HCT116 (cell line): ENCODE measurements around the gene KMO. TPM values are rescaled to one million over a fixed set of nuclear protein-coding genes. Genes with fewer than 3 reads are reported as not detected.
A peak's percentile ranks its signal among the peaks of the same experiment; 100 is the strongest.

Experiments used
- ATAC-seq: fragments of 200-7000 bp; cut with Tn5 transposase; 2 replicates; pipeline ENCODE4 v1.9.1; 2020; ENCODE audit warnings: mild to moderate bottlenecking, moderate library complexity
- BruUV-seq: library from RNA; stranded (reverse); fragments of 400-500 nt; replicated peaks from 2 replicates; lab custom pipeline; 2021; lab: Mats Ljungman, UMichigan
- CTCF ChIA-PET: fragments of 300-600 bp; sonication (Branson Sonifier 250); formaldehyde crosslinking; loops from one replicate; lab custom pipeline; 2021; ENCODE audit warnings: antibody characterized with exemption; lab: Charles Lee
- POLR2A ChIA-PET: fragments of 300-600, 350-600 bp; sonication (Branson Sonifier 250); formaldehyde crosslinking; loops from one replicate; lab custom pipeline; 2021; ENCODE audit warnings: antibody characterized with exemption; lab: Charles Lee
- RAD21 ChIA-PET, 2 experiments: fragments of 300-600 bp; sonication (Branson Sonifier 250); formaldehyde crosslinking; loops; one replicate each; lab custom pipeline; 2023; ENCODE audit warnings: low total read pairs in 2 of 2; ENCODE audit not compliant: uncharacterized antibody in 2 of 2, unreplicated experiment in 2 of 2, low non-redundant PET in 1 of 2; lab: Charles Lee
- DNase-seq: peaks from one replicate; pipeline ENCODE4 v3.0.0-alpha.2; 2010; ENCODE audit warnings: low read depth, low spot score
- H2AFZ ChIP-seq: fragments of 200-600 bp; shearing (Covaris generic), sonication (generic); 2 replicates; pipeline ENCODE4 v1.6.1; 2017; ENCODE audit warnings: low read depth, mixed run types, mixed read lengths, antibody characterized with exemption, low read length; ENCODE audit not compliant: poor library complexity, severe bottlenecking
- H3K27ac ChIP-seq: 2 replicates; pipeline ENCODE4 v1.5.1; 2012; ENCODE audit warnings: low read depth, low read length
- H3K27me3 ChIP-seq: fragments of 200-600 bp; sonication (generic); 2 replicates; pipeline ENCODE4 v1.6.1; 2016; ENCODE audit warnings: mixed run types, low read length, mixed read lengths; ENCODE audit not compliant: insufficient read depth
- H3K36me3 ChIP-seq, 2 experiments: fragments of 200-500 bp in 1 of 2; fragments of 200-600 bp in 1 of 2; sonication (Bioruptor generic) in 1 of 2; sonication (generic) in 1 of 2; 2 replicates each; pipeline versions ENCODE4 v1.5.1 to v1.6.1; 2014 to 2016; ENCODE audit warnings: low read length in 2 of 2, inconsistent platforms in 1 of 2, mixed read lengths in 1 of 2, mixed run types in 1 of 2; ENCODE audit not compliant: insufficient read depth in 2 of 2, control insufficient read depth in 1 of 2
- H3K4me1 ChIP-seq, 2 experiments: fragments of 200-600 bp in 1 of 2; sonication (generic) in 1 of 2; 2 replicates each; pipeline versions ENCODE4 v1.5.1 to v1.6.1; 2012 to 2017; ENCODE audit warnings: low read length in 2 of 2, inconsistent platforms in 1 of 2, mild to moderate bottlenecking in 1 of 2, mixed read lengths in 1 of 2, mixed run types in 1 of 2, moderate library complexity in 1 of 2; ENCODE audit not compliant: insufficient read depth in 2 of 2, control insufficient read depth in 1 of 2
- H3K4me2 ChIP-seq: fragments of 200-600 bp; sonication (generic); 2 replicates; pipeline ENCODE4 v1.6.1; 2017; ENCODE audit warnings: mixed run types, low read length, mixed read lengths
- H3K4me3 ChIP-seq, 2 experiments: fragments of 200-600 bp in 1 of 2; sonication (generic) in 1 of 2; replicated peaks in 1 of 2; 2 replicates each; pipeline ENCODE4 v1.5.1; 2011 to 2016; ENCODE audit warnings: low read length in 2 of 2, control low read depth in 1 of 2, low read depth in 1 of 2, mild to moderate bottlenecking in 1 of 2, mixed read lengths in 1 of 2, mixed run types in 1 of 2
- H3K79me2 ChIP-seq: fragments of 200-600 bp; sonication (generic); 2 replicates; pipeline ENCODE4 v1.6.1; 2017; ENCODE audit warnings: mild to moderate bottlenecking, mixed run types, low read length, moderate library complexity, mixed read lengths; ENCODE audit not compliant: insufficient read depth
- H3K9ac ChIP-seq: fragments of 200-600 bp; sonication (generic); 2 replicates; pipeline ENCODE4 v1.6.1; 2016; ENCODE audit warnings: low read length, mixed read lengths
- H3K9me2 ChIP-seq: fragments of 200-600 bp; sonication (generic), shearing (Covaris generic); 2 replicates; pipeline ENCODE4 v1.6.1; 2017; ENCODE audit warnings: mixed run types, mild to moderate bottlenecking, moderate library complexity; ENCODE audit not compliant: insufficient read depth
- H3K9me3 ChIP-seq, 2 experiments: fragments of 200-500 bp in 1 of 2; fragments of 200-600 bp in 1 of 2; sonication (Bioruptor generic) in 1 of 2; sonication (generic) in 1 of 2; 2 replicates each; pipeline ENCODE4 v1.6.1; 2014 to 2017; ENCODE audit warnings: low read length in 2 of 2, mixed read lengths in 2 of 2, inconsistent platforms in 1 of 2, low read depth in 1 of 2, mild to moderate bottlenecking in 1 of 2, mixed run types in 1 of 2, moderate library complexity in 1 of 2; ENCODE audit not compliant: control insufficient read depth in 1 of 2, insufficient read depth in 1 of 2
- H4K20me1 ChIP-seq: fragments of 200-600 bp; sonication (generic), shearing (Covaris generic); 2 replicates; pipeline ENCODE4 v1.6.1; 2017; ENCODE audit warnings: mixed run types, mild to moderate bottlenecking, moderate library complexity; ENCODE audit not compliant: insufficient read depth
- CBX3 ChIP-seq: IDR thresholded peaks from 2 replicates; pipeline ENCODE4 v1.6.1; 2012; ENCODE audit warnings: low read depth
- ELF1 ChIP-seq: IDR thresholded peaks from 2 replicates; pipeline ENCODE4 v1.6.1; 2012; ENCODE audit warnings: low read depth, borderline replicate concordance
- EZH2 ChIP-seq: fragments of 200-600 bp; sonication (generic); IDR thresholded peaks from 2 replicates; pipeline ENCODE4 v1.6.1; 2017; ENCODE audit warnings: antibody characterized with exemption, mixed run types
- EZH2phosphoT487 ChIP-seq: fragments of 200-600 bp; IDR thresholded peaks from 2 replicates; pipeline ENCODE4 v1.6.1; 2018; ENCODE audit warnings: antibody characterized with exemption, borderline replicate concordance
- FOSL1 ChIP-seq: IDR thresholded peaks from 2 replicates; pipeline ENCODE4 v1.6.1; 2012; ENCODE audit warnings: low read depth
- JUND ChIP-seq: IDR thresholded peaks from 2 replicates; pipeline ENCODE4 v1.6.1; 2012
- POLR2A ChIP-seq: IDR thresholded peaks from 2 replicates; pipeline ENCODE4 v1.7.0; 2011; ENCODE audit warnings: borderline replicate concordance; ENCODE audit not compliant: insufficient read depth, insufficient read length; ENCODE audit errors: extremely low read depth
- SIN3A ChIP-seq: IDR thresholded peaks from 2 replicates; pipeline ENCODE4 v1.6.1; 2012; ENCODE audit warnings: low read depth
- SP1 ChIP-seq: IDR thresholded peaks from 2 replicates; pipeline ENCODE4 v1.6.1; 2012; ENCODE audit warnings: low read depth
- SRF ChIP-seq: IDR thresholded peaks from 2 replicates; pipeline ENCODE4 v1.6.1; 2012; ENCODE audit warnings: low read depth
- YY1 ChIP-seq: IDR thresholded peaks from 2 replicates; pipeline ENCODE4 v1.6.1; 2011; ENCODE audit warnings: low read length, low read depth, moderate library complexity, mild to moderate bottlenecking; ENCODE audit not compliant: insufficient replicate concordance; ENCODE audit errors: extremely low read depth
- ZBTB33 ChIP-seq: IDR thresholded peaks from 2 replicates; pipeline ENCODE4 v1.6.1; 2011; ENCODE audit warnings: mild to moderate bottlenecking, low read length, moderate library complexity; ENCODE audit not compliant: insufficient replicate concordance; ENCODE audit errors: extremely low read depth
- ZFX ChIP-seq: fragments of 450-650 bp; IDR thresholded peaks from 2 replicates; pipeline ENCODE4 v1.6.1; 2017
- ZNF274 ChIP-seq: fragments of 200-500 bp; sonication (Bioruptor generic); IDR thresholded peaks from 2 replicates; pipeline ENCODE4 v1.6.1; 2014; ENCODE audit warnings: mild to moderate bottlenecking, low read depth, low read length, inconsistent platforms
- intact Hi-C: fragments of 100-400 bp; cut with micrococcal nuclease; formaldehyde crosslinking; loops from 2 replicates; pipeline ENCODE4 v1.10.0; 2022
- total RNA-seq: library from RNA; stranded (reverse); gene quantifications from one replicate; pipeline ENCODE4 v1.2.1, GENCODE V29; 2021; ENCODE audit not compliant: unreplicated experiment
- TF ChIP-seq, protein P1 (sequence below), 3 experiments: fragments of 200-600 bp in 1 of 3; sonication (generic) in 1 of 3; IDR thresholded peaks in 2 of 3; conservative IDR thresholded peaks in 1 of 3; 2 replicates each; pipeline ENCODE4 v1.5.1; 2012 to 2017; ENCODE audit warnings: low read depth in 2 of 3, low read length in 2 of 3, antibody characterized with exemption in 1 of 3, borderline replicate concordance in 1 of 3, control low read depth in 1 of 3, mild to moderate bottlenecking in 1 of 3, mixed read lengths in 1 of 3, mixed run types in 1 of 3, moderate library complexity in 1 of 3; ENCODE audit not compliant: insufficient read depth in 1 of 3
- TF ChIP-seq, protein P2 (sequence below): IDR thresholded peaks from 2 replicates; pipeline ENCODE4 v1.6.1; 2012; ENCODE audit warnings: low read depth
- TF ChIP-seq, protein P3 (sequence below): IDR thresholded peaks from 2 replicates; pipeline ENCODE4 v1.6.1; 2012

KMO gene
- total RNA-seq, 1 experiment from 2014 or later, result not detected

DNA sequence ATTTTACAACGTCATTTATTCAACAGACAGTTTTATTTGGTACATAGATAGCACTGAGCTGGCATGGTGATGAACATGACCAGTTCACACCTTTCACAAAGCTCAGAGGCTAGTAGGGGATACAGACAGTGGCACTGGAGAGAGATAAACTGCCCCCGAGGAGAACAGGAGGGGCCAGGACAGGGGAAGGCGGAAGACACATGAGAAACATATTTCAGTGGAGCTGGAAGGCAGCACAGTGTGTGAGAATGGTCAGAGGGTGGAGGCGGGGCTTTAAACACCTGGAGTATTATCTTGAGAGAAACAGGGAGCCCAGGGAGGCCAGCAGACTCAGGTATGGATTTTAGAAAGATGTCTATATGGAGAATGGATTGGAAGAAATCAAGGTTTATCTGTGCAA, 58.5 kb downstream of the KMO start:
- no TSS peak for BruUV-seq
- DNase-seq, result no peak
- TF ChIP-seq SIN3A (no peak), ZBTB33 (no peak), EZH2phosphoT487 (no peak), SP1 (no peak), FOSL1 (no peak), JUND (no peak), ELF1 (no peak), SRF (no peak), YY1 (no peak), CBX3 (no peak), ZNF274 (no peak), EZH2 (no peak), ZFX (no peak), POLR2A (no peak)
- TF ChIP-seq, protein P1, sequence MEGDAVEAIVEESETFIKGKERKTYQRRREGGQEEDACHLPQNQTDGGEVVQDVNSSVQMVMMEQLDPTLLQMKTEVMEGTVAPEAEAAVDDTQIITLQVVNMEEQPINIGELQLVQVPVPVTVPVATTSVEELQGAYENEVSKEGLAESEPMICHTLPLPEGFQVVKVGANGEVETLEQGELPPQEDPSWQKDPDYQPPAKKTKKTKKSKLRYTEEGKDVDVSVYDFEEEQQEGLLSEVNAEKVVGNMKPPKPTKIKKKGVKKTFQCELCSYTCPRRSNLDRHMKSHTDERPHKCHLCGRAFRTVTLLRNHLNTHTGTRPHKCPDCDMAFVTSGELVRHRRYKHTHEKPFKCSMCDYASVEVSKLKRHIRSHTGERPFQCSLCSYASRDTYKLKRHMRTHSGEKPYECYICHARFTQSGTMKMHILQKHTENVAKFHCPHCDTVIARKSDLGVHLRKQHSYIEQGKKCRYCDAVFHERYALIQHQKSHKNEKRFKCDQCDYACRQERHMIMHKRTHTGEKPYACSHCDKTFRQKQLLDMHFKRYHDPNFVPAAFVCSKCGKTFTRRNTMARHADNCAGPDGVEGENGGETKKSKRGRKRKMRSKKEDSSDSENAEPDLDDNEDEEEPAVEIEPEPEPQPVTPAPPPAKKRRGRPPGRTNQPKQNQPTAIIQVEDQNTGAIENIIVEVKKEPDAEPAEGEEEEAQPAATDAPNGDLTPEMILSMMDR (IDR thresholded peaks at IDR 0.05 in 2 of 3, conservative IDR thresholded peaks at IDR 0.05 in 1 of 3; ENCODE audit: borderline replicate concordance in 1 of 3, insufficient read depth in 1 of 3, low read depth in 2 of 3, low read length in 2 of 3), result no peak
- TF ChIP-seq, protein P2, sequence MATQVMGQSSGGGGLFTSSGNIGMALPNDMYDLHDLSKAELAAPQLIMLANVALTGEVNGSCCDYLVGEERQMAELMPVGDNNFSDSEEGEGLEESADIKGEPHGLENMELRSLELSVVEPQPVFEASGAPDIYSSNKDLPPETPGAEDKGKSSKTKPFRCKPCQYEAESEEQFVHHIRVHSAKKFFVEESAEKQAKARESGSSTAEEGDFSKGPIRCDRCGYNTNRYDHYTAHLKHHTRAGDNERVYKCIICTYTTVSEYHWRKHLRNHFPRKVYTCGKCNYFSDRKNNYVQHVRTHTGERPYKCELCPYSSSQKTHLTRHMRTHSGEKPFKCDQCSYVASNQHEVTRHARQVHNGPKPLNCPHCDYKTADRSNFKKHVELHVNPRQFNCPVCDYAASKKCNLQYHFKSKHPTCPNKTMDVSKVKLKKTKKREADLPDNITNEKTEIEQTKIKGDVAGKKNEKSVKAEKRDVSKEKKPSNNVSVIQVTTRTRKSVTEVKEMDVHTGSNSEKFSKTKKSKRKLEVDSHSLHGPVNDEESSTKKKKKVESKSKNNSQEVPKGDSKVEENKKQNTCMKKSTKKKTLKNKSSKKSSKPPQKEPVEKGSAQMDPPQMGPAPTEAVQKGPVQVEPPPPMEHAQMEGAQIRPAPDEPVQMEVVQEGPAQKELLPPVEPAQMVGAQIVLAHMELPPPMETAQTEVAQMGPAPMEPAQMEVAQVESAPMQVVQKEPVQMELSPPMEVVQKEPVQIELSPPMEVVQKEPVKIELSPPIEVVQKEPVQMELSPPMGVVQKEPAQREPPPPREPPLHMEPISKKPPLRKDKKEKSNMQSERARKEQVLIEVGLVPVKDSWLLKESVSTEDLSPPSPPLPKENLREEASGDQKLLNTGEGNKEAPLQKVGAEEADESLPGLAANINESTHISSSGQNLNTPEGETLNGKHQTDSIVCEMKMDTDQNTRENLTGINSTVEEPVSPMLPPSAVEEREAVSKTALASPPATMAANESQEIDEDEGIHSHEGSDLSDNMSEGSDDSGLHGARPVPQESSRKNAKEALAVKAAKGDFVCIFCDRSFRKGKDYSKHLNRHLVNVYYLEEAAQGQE, result no peak
- TF ChIP-seq, protein P3, sequence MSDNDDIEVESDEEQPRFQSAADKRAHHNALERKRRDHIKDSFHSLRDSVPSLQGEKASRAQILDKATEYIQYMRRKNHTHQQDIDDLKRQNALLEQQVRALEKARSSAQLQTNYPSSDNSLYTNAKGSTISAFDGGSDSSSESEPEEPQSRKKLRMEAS, result no peak
- ATAC-seq, result 0 out of 2 replicates have a peak, but pooled peaks have one; percentile 19
- CTCF ChIA-PET, result no interaction called here
- Histone ChIP-seq H3K9ac (no peak overlapping the region), H3K27me3 (no peaks in the 10 kb centered on the region), H3K27ac (no peak overlapping the region), H3K79me2 (no peaks in the 10 kb centered on the region), H4K20me1 (no peaks in the 10 kb centered on the region), H3K36me3 (no peaks in the 10 kb centered on the region), H3K4me2 (no peak overlapping the region), H3K4me1 (peaks cover 0 to 30% of the 10 kb centered on the region in 2 experiments; a peak in 2 of 4 replicates), H3K9me3 (no peaks in the 10 kb centered on the region), H3K9me2 (no peaks in the 10 kb centered on the region), H3K4me3 (no peak overlapping the region), H2AFZ (no peak overlapping the region)
- RAD21 ChIA-PET, result no interaction called here
- intact Hi-C loops, result no loop called here
- POLR2A ChIA-PET, result no interaction called here
